Left lung (tissue), 10 donors: ENCODE results near the gene GRID1. TPM values are rescaled to one million over a fixed set of nuclear protein-coding genes. Genes with fewer than 3 reads are reported as not detected.

Source experiments
- ATAC-seq: fragments of 200-7000 bp; cut with Tn5 transposase; one replicate; pipeline ENCODE4 v1.9.1; 2020; ENCODE audit warnings: moderate library complexity
- DNase-seq, 4 donors: peaks; one replicate each; pipeline ENCODE4 v3.0.0-alpha.2; 2013 to 2020
- H3K27ac ChIP-seq, 2 donors: fragments of 200-600 bp; sonication (generic) in 1 of 2; one replicate each; pipeline versions ENCODE4 v1.5.0 to v1.8.0; 2020 to 2021
- H3K27me3 ChIP-seq, 2 donors: fragments of 200-600 bp; sonication (generic) in 1 of 2; one replicate each; pipeline versions ENCODE4 v1.5.0 to v1.8.0; 2020 to 2021
- H3K36me3 ChIP-seq, 2 donors: fragments of 200-600 bp; sonication (generic) in 1 of 2; one replicate each; pipeline versions ENCODE4 v1.5.0 to v1.8.0; 2020 to 2021
- H3K4me1 ChIP-seq, 2 donors: fragments of 200-600 bp; one replicate each; pipeline ENCODE4 v1.8.0; 2021
- H3K4me3 ChIP-seq, 2 donors: fragments of 200-600 bp; sonication (generic) in 1 of 2; one replicate each; pipeline versions ENCODE4 v1.5.0 to v1.8.0; 2020 to 2021; ENCODE audit warnings: mild to moderate bottlenecking in 1 of 2
- H3K9me3 ChIP-seq, 2 donors: fragments of 200-600 bp; sonication (generic) in 1 of 2; one replicate each; pipeline versions ENCODE4 v1.5.0 to v1.8.0; 2020 to 2021
- CTCF ChIP-seq, 2 donors: fragments of 200-600 bp; sonication (generic) in 1 of 2; IDR thresholded peaks; one replicate each; pipeline versions ENCODE4 v1.5.0 to v1.8.0; 2021; ENCODE audit warnings: antibody characterized with exemption in 2 of 2
- intact Hi-C, 2 donors: fragments of 100-400 bp; cut with DNase I; formaldehyde crosslinking; loops; one replicate each; pipeline versions ENCODE4 v1.11.2 to v1.14.2; 2022
- polyA plus RNA-seq, 6 donors: library from polyadenylated mRNA; unstranded; fragments of 120-200 nt; gene quantifications; one replicate each; pipeline ENCODE4 v1.2.1, GENCODE V29; 2013; ENCODE audit not compliant: insufficient read length in 6 of 6
- total RNA-seq, 2 donors: library from RNA; stranded (reverse); fragmentation: NEBNext Ultra II Directional; extraction: Animal tissue kit (Norgen Biotek cat#: 25700); gene quantifications; one replicate each; pipeline ENCODE4 v1.2.1, GENCODE V29; 2021
- donor health status: DM: no; HTN: yes; CAD: no.
- donor health status: DM: no; HTN: no; CAD: no.

GRID1 gene
- total and polyA plus RNA-seq, 8 donors: 0.81 to 2.6 (median 1.2) TPM

- no peak for TF ChIP-seq CTCF (IDR thresholded peaks at IDR 0.05)
- intact Hi-C loops: no loop called here
- Histone ChIP-seq H3K36me3 (no peaks in the 10 kb centered on the region), H3K27me3 (no peaks in the 10 kb centered on the region), H3K9me3 (no peaks in the 10 kb centered on the region), H3K4me3 (no peak overlapping the region), H3K27ac (no peak overlapping the region), H3K4me1 (no peaks in the 10 kb centered on the region)
- DNase-seq (no peak), ATAC-seq (no peak)
Observed at GRCh38 chr10:86189891-86190290, 176.7 kb downstream of the GRID1 start.

GRCh38 chr10:86188796-86189558 is 177.6 kb downstream of the GRID1 start:
- no peak overlapping the region for H3K4me3 ChIP-seq
- TF ChIP-seq CTCF (IDR thresholded peaks at IDR 0.05): no peak
- no peak for DNase-seq
- no peak for ATAC-seq
- H3K27ac ChIP-seq: no peak overlapping the region
- H3K36me3 ChIP-seq: no peaks in the 10 kb centered on the region
- no peaks in the 10 kb centered on the region for H3K4me1 ChIP-seq
- H3K9me3 ChIP-seq: no peaks in the 10 kb centered on the region
- no peaks in the 10 kb centered on the region for H3K27me3 ChIP-seq
- intact Hi-C loops: no loop called here

GRCh38 chr10:86188326-86188725 is 178.3 kb downstream of the GRID1 start:
- DNase-seq (no peak), ATAC-seq (no peak)
- Histone ChIP-seq H3K27me3 (no peaks in the 10 kb centered on the region), H3K9me3 (no peaks in the 10 kb centered on the region), H3K4me1 (no peaks in the 10 kb centered on the region), H3K4me3 (no peak overlapping the region), H3K27ac (no peak overlapping the region), H3K36me3 (no peaks in the 10 kb centered on the region)
- TF ChIP-seq CTCF (IDR thresholded peaks at IDR 0.05): no peak
- intact Hi-C loops: no loop called here

- no peak overlapping the region for H3K27ac ChIP-seq
- no peaks in the 10 kb centered on the region for H3K4me1 ChIP-seq
- H3K36me3 ChIP-seq: no peaks in the 10 kb centered on the region
- DNase-seq (no peak), ATAC-seq (no peak)
- H3K27me3 ChIP-seq: no peaks in the 10 kb centered on the region
- no peaks in the 10 kb centered on the region for H3K9me3 ChIP-seq
- intact Hi-C loops: no loop called here
- no peak overlapping the region for H3K4me3 ChIP-seq
- TF ChIP-seq CTCF (IDR thresholded peaks at IDR 0.05): no peak
Observed at GRCh38 chr10:86187499-86188239, 178.9 kb downstream of the GRID1 start.

GRCh38 chr10:86186633-86187032 is 180.0 kb downstream of the GRID1 start:
- ATAC-seq: no peak
- DNase-seq: no peak
- no peak overlapping the region for H3K4me3 ChIP-seq
- peaks cover 0 to 6% of the 10 kb centered on the region in 2 donors for H3K27me3 ChIP-seq
- no peak overlapping the region for H3K27ac ChIP-seq
- no peak for TF ChIP-seq CTCF (IDR thresholded peaks at IDR 0.05)
- no peaks in the 10 kb centered on the region for H3K9me3 ChIP-seq
- intact Hi-C loops: no loop called here
- no peaks in the 10 kb centered on the region for H3K36me3 ChIP-seq
- H3K4me1 ChIP-seq: no peaks in the 10 kb centered on the region
